GM23338 (cell line): Measurements from ENCODE around the gene PID1. TPM values are rescaled to one million over a fixed set of nuclear protein-coding genes. Genes with fewer than 3 reads are reported as not detected.

ENCODE experiments used
- ATAC-seq: fragments of 200-7000 bp; cut with Tn5 transposase; 3 replicates; pipeline ENCODE4 v1.9.1; 2020
- DNase-seq: peaks from one replicate; pipeline ENCODE4 v3.0.0-alpha.2; 2015; ENCODE audit warnings: low spot score
- H2AFZ ChIP-seq: fragments of 200-600 bp; sonication (generic); 2 replicates; pipeline ENCODE4 v1.8.0; 2016; ENCODE audit warnings: antibody characterized with exemption, mild to moderate bottlenecking, moderate library complexity
- H3F3A ChIP-seq: fragments of 200-600 bp; sonication (generic); replicated peaks from 2 replicates; pipeline ENCODE4 v1.8.0; 2017; ENCODE audit warnings: antibody characterized with exemption, mixed run types, low read depth
- H3K27ac ChIP-seq: fragments of 200-600 bp; sonication (generic); 2 replicates; pipeline ENCODE4 v1.6.1; 2016; ENCODE audit warnings: low read depth
- H3K27me3 ChIP-seq: fragments of 200-600 bp; sonication (generic); 2 replicates; pipeline ENCODE4 v1.8.0; 2016; ENCODE audit warnings: mild to moderate bottlenecking, mixed run types, moderate library complexity; ENCODE audit not compliant: insufficient read depth
- H3K36me3 ChIP-seq: fragments of 200-600 bp; sonication (generic); 2 replicates; pipeline ENCODE4 v1.8.0; 2016; ENCODE audit warnings: mild to moderate bottlenecking; ENCODE audit not compliant: insufficient read depth
- H3K4me1 ChIP-seq: fragments of 200-600 bp; sonication (generic); 2 replicates; pipeline ENCODE4 v1.8.0; 2016; ENCODE audit warnings: mild to moderate bottlenecking, moderate library complexity; ENCODE audit not compliant: insufficient read depth
- H3K4me2 ChIP-seq: fragments of 200-600 bp; sonication (generic); 2 replicates; pipeline ENCODE4 v1.7.1; 2017; ENCODE audit warnings: mixed run types
- H3K4me3 ChIP-seq: fragments of 200-600 bp; sonication (generic); 2 replicates; pipeline ENCODE4 v1.6.1; 2016; ENCODE audit warnings: mixed run types
- H3K79me2 ChIP-seq: fragments of 200-600 bp; sonication (generic); replicated peaks from 2 replicates; pipeline ENCODE4 v1.8.0; 2017; ENCODE audit warnings: mild to moderate bottlenecking; ENCODE audit not compliant: insufficient read depth
- H3K9me2 ChIP-seq: fragments of 200-600 bp; sonication (generic); 2 replicates; pipeline ENCODE4 v1.8.0; 2017; ENCODE audit not compliant: insufficient read depth
- H4K20me1 ChIP-seq: fragments of 200-600 bp; sonication (generic); replicated peaks from 2 replicates; pipeline ENCODE4 v1.8.0; 2017; ENCODE audit warnings: mild to moderate bottlenecking; ENCODE audit not compliant: insufficient read depth
- H3K27ac Mint-ChIP-seq: 2 replicates; pipeline ENCODE4 v1.8.0; 2020; ENCODE audit warnings: inconsistent platforms, mild to moderate bottlenecking, moderate library complexity, mixed read lengths
- H3K27me3 Mint-ChIP-seq: 3 replicates; pipeline ENCODE4 v1.8.0; 2022; ENCODE audit warnings: low read depth, mild to moderate bottlenecking, moderate library complexity, mixed read lengths, inconsistent platforms; ENCODE audit not compliant: insufficient read depth, poor library complexity
- H3K36me3 Mint-ChIP-seq: 3 replicates; pipeline ENCODE4 v1.8.0; 2021; ENCODE audit warnings: low read depth, mild to moderate bottlenecking, inconsistent platforms, moderate library complexity, mixed read lengths
- H3K4me1 Mint-ChIP-seq: 3 replicates; pipeline ENCODE4 v1.8.0; 2020; ENCODE audit warnings: mild to moderate bottlenecking, inconsistent platforms, mixed read lengths
- H3K4me3 Mint-ChIP-seq: 3 replicates; pipeline ENCODE4 v1.8.0; 2021; ENCODE audit warnings: moderate library complexity, mild to moderate bottlenecking, inconsistent platforms, mixed read lengths
- H3K9me3 Mint-ChIP-seq: 3 replicates; pipeline ENCODE4 v1.8.0; 2020; ENCODE audit warnings: moderate library complexity, mild to moderate bottlenecking, inconsistent platforms, mixed read lengths
- EZH2 ChIP-seq: fragments of 200-600 bp; sonication (generic); IDR thresholded peaks from one replicate; pipeline ENCODE4 v1.8.0; 2017; ENCODE audit warnings: antibody characterized with exemption, mild to moderate bottlenecking, low read depth; ENCODE audit not compliant: unreplicated experiment
- ZNF462 ChIP-seq: fragments of 250-450 bp; sonication (Bioruptor Pico); IDR thresholded peaks from 2 replicates; pipeline ENCODE4 v1.5.0; 2020; ENCODE audit warnings: mild to moderate bottlenecking, moderate library complexity
- polyA plus RNA-seq: library from polyadenylated mRNA; unstranded; fragments of >200 nt; fragmentation: Nextera tagmentation; extraction: Ambion mirVana; gene quantifications from 2 replicates; pipeline ENCODE4 v1.2.1, GENCODE V29; 2016
- total RNA-seq: library from RNA; depleted of rRNA; stranded (reverse); fragments of >200 nt; shearing (Covaris generic); gene quantifications from 2 replicates; pipeline ENCODE4 v1.2.3, GENCODE V29; 2014

PID1 gene
- total and polyA plus RNA-seq, 2 experiments from 2014 or later: 1.7 to 2.4 TPM

GRCh38 chr2:229032608-229033234, 238.4 kb downstream of the PID1 start (continued):
- TF ChIP-seq ZNF462 (CRISPR knock-in tag): no peak

GRCh38 chr2:229027353-229028105, 243.6 kb downstream of the PID1 start:
- Histone ChIP-seq H2AFZ (no peak overlapping the region), H4K20me1 (no peaks in the 10 kb centered on the region), H3K4me1 (no peaks in the 10 kb centered on the region), H3K36me3 (no peaks in the 10 kb centered on the region), H3K4me3 (no peak overlapping the region), H3K27me3 (no peaks in the 10 kb centered on the region), H3K4me2 (no peak overlapping the region), H3F3A (no peaks in the 10 kb centered on the region), H3K79me2 (no peaks in the 10 kb centered on the region), H3K9me2 (no peaks in the 10 kb centered on the region), H3K27ac (no peak overlapping the region)
- Mint-ChIP-seq H3K27me3 (peaks cover 4% of the 10 kb centered on the region), H3K27ac (no peak overlapping the region), H3K36me3 (no peaks in the 10 kb centered on the region), H3K4me1 (no peaks in the 10 kb centered on the region), H3K9me3 (no peaks in the 10 kb centered on the region), H3K4me3 (no peak overlapping the region)
- TF ChIP-seq EZH2: no peak
- ATAC-seq (no peak), DNase-seq (no peak)
